AG04449 (cell line): ENCODE results near the gene NID1.
"Not testable (repeated sequence)": the region's sequence is repeated elsewhere in the genome, so short reads cannot be mapped to it uniquely, and the experiment has no call there.

Experiments
- CTCF ChIA-PET: fragments of 350-600 bp; formaldehyde crosslinking; extraction: SDS; loops from one replicate; lab custom pipeline; 2021; ENCODE audit warnings: antibody characterized with exemption; lab: Yijun Ruan, JAX
- POLR2A ChIA-PET: fragments of 400-600, 350-600 bp; formaldehyde crosslinking; extraction: SDS; loops from one replicate; lab custom pipeline; 2020; ENCODE audit warnings: antibody characterized with exemption, inconsistent platforms; lab: Yijun Ruan, JAX
- DNase-seq: peaks from one replicate; pipeline ENCODE4 v3.0.0-alpha.2; 2010; ENCODE audit warnings: low read depth, low spot score
- H3K4me3 ChIP-seq: 2 replicates; pipeline ENCODE4 v1.5.1; 2011; ENCODE audit warnings: low read depth, mild to moderate bottlenecking, control low read depth, low read length
- CTCF ChIP-seq: IDR thresholded peaks from one replicate; pipeline ENCODE4 v1.5.1; 2011; ENCODE audit warnings: mild to moderate bottlenecking, moderate library complexity, low read length, control low read depth, inconsistent platforms; ENCODE audit not compliant: insufficient read depth; ENCODE audit errors: missing control alignments

NID1 gene

DNA sequence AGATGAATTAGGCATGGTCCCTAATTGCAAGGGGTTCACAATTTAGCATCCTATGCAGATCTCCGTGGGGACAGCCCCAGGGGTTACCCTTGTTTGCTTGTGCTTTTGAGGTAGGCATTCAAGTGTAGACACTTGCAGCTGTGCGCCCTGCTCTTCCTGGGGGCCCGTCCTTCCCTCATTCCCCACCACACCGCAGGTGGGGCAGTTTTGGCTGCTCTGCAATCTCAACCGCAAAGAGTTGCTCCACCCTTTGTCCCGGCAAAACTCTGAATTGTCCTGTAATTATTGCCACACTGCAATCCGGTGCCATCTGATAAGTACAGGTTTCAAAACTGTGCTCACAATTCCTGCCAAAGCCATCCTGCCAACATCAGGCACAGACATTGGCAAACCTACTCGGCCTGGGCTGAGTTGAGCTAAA, 132.8 kb downstream of the NID1 start:
- TF ChIP-seq CTCF = no peak
- ChIA-PET CTCF (interaction anchor here (4.7 kb wide), 1 partner anchor 40 kb away, joined by 20 read pairs; no protein-coding TSS in a partner anchor), POLR2A (no interaction called here)
- no peak for DNase-seq
- H3K4me3 ChIP-seq = no peak overlapping the region

GRCh38 chr1:235931171-235931738, 133.6 kb downstream of the NID1 start:
- POLR2A ChIA-PET = no interaction called here
- CTCF ChIA-PET = interaction anchor here (4.7 kb wide), 1 partner anchor 41 kb away, joined by 20 read pairs; no protein-coding TSS in a partner anchor
- no peak overlapping the region for H3K4me3 ChIP-seq
- no peak for DNase-seq
- TF ChIP-seq CTCF = no peak

GRCh38 chr1:235930543-235930942, 134.3 kb downstream of the NID1 start:
- CTCF ChIA-PET = interaction anchor here (4.7 kb wide), 1 partner anchor 42 kb away, joined by 20 read pairs; no protein-coding TSS in a partner anchor

GRCh38 chr1:235929216-235929615, 135.7 kb downstream of the NID1 start:
- no peak overlapping the region for H3K4me3 ChIP-seq
- DNase-seq = no peak
- POLR2A ChIA-PET = no interaction called here
- CTCF ChIA-PET = interaction anchor here (1.0 to 4.7 kb wide), 2 partner anchors 13 to 43 kb away, joined by 3 to 20 read pairs; no protein-coding TSS in a partner anchor
- no peak for TF ChIP-seq CTCF

More at GRCh38 chr1:235930543-235930942, 134.3 kb downstream of the NID1 start:
- no peak for DNase-seq
- no peak overlapping the region for H3K4me3 ChIP-seq
- POLR2A ChIA-PET = no interaction called here
- TF ChIP-seq CTCF = no peak

GRCh38 chr1:235928197-235928596, 136.7 kb downstream of the NID1 start:
- no peak overlapping the region for H3K4me3 ChIP-seq
- DNase-seq = no peak
- POLR2A ChIA-PET = interaction anchor here (0.6 kb wide), 1 partner anchor 137 kb away, joined by 3 read pairs; the partner anchor contains the start of gene NID1
- TF ChIP-seq CTCF = no peak
- CTCF ChIA-PET = interaction anchor here (1.0 to 4.7 kb wide), 2 partner anchors 14 to 44 kb away, joined by 3 to 20 read pairs; no protein-coding TSS in a partner anchor

DNA sequence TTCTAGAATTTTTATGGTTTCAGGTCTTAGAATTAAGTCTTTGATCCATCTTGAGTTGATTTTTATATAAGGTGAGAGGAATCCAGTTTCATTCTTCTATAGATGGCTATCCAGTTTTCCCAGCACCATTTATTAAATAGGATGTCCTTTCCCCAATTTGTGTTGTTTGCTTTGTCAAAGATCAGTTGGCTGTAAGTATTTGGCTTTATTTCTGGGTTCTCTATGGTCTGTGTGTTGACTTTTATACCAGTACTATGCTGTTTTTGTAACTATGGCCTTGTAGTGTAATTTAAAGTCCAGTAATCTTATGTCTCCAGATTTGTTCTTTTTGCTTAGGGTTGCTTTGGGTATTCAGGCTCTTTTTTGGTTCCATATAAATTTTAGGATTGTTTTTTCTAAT, 137.3 kb downstream of the NID1 start:
- H3K4me3 ChIP-seq, CTCF ChIA-PET, POLR2A ChIA-PET, DNase-seq: not testable (repeated sequence)
